WI38 (cell line): ENCODE results near the gene CCND3.

Experiments used
- H3K4me3 ChIP-seq: 2 replicates; pipeline ENCODE4 v1.5.1; 2011; ENCODE audit warnings: low read depth, mild to moderate bottlenecking, control low read depth, low read length
- TF ChIP-seq, protein P1 (sequence below): IDR thresholded peaks from 2 replicates; pipeline ENCODE4 v1.5.1; 2012; ENCODE audit warnings: low read depth, mild to moderate bottlenecking, control low read depth, low read length

Gene CCND3

DNA sequence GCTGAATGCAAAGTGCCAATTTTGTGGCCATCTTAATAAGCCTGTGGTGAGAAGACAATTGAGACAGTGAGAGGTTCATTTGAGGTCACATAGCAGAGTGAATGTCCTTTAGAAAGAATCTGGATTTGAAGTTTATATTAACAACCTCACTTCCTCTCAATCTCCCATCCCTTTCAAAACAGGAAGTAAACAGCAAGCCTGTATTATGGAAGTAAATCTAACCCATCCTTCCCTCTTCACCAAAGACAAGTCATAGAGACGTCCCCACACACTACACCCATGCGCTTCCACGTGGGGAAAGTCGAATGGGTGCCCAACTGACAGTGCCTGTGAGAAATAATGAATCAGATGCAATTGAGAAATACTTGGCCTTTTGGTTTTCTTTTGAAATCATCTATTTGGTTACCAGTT lies 28.8 kb upstream of the CCND3 start:
- TF ChIP-seq, protein P1, sequence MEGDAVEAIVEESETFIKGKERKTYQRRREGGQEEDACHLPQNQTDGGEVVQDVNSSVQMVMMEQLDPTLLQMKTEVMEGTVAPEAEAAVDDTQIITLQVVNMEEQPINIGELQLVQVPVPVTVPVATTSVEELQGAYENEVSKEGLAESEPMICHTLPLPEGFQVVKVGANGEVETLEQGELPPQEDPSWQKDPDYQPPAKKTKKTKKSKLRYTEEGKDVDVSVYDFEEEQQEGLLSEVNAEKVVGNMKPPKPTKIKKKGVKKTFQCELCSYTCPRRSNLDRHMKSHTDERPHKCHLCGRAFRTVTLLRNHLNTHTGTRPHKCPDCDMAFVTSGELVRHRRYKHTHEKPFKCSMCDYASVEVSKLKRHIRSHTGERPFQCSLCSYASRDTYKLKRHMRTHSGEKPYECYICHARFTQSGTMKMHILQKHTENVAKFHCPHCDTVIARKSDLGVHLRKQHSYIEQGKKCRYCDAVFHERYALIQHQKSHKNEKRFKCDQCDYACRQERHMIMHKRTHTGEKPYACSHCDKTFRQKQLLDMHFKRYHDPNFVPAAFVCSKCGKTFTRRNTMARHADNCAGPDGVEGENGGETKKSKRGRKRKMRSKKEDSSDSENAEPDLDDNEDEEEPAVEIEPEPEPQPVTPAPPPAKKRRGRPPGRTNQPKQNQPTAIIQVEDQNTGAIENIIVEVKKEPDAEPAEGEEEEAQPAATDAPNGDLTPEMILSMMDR = no peak
- H3K4me3 ChIP-seq = no peak overlapping the region

DNA sequence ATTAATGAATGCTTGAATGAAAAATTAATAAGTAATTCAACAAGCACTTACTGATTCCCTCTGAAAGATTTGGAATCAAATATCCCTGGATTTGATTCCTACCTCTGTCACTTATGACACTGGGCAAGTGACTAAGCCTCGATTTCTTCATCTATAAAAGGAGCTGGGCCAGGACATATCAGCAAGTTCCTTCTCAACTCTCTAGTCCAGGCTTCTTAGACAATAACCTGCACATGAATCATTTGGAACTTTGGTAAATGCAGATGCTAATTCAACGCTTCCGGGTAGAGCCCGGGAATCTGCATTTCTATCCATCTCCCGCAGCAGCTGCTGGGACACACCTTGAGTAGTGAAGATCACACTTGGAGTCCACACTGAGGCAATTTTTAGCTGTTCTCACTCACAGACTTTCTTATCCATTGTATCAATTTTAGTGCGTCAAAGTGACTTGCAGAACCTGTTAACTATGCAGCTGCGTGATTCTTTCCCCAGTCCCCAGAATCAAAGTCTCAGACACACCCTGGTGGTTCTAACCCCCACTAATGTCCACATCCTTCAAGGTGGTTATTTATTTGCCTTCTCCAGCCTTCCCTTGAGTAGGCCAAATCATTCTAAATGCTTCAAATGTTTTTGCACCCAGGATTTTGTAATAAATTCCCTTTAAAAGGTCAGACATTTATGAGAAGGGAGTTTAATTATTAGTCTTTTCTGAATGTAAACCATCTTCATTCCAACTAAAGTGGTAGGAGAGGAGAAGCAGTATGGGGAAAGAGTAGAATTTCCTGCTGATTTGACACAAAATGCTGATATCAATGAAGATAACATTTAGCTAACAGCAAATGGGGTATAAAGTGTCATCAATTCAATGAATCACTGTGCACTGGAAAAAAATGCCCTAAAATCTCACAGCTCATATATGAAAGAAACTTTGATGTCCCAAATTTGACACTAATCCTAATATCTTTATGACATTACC lies 26.0 kb upstream of the CCND3 start:
- no peak overlapping the region for H3K4me3 ChIP-seq
- TF ChIP-seq, protein P1 = no peak

DNA sequence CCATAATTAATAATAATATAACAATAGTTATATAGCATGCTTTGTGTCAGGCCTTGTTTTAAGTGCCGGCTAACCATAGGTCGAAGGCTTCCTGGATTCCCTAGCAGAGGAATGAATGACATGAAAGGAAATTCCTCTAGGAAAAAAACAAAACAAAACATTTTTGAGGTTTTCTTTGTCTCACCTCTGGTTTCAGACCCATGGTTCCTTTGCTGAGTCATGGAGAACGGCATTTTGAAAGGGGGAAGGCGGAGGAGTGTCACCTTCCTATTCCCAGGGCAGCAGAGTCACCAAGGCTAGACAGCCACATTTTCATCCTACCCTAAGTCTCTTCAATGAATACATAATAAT lies 25.3 kb upstream of the CCND3 start:
- TF ChIP-seq, protein P1 = no peak
- H3K4me3 ChIP-seq = no peak overlapping the region

DNA sequence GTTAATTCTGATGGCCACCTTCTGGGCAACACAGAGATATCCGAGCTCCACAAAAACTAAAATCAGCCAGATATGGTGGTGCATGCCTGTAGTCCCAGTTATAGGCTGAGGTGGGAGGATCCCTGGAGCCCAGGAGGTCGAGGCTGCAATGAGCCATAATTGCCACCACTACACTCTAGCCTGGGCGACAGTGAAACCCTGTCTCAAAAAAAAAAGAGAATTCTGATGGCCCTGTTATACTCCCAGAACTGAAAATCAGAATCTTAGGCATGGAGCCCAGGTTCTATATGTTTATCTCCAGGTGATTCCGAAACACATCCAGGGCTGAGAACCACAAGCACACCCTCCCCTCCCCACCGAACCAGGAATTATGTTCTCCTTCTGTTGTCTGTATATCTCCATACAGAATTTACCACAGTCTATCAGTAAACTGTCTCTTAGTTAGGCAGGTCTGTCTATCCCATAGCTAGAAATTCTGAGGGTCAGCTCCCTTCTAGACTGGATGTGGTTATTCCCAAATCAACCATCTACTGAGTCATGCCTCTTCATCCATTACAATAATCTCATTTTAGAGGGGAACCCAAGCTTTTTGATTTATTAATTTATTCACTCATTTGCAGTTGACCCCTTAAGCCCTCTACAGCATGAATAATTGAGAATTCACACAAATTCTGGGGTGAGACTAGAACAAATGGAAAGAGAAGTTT lies 24.8 kb upstream of the CCND3 start:
- H3K4me3 ChIP-seq = no peak overlapping the region
- TF ChIP-seq, protein P1 = no peak

DNA sequence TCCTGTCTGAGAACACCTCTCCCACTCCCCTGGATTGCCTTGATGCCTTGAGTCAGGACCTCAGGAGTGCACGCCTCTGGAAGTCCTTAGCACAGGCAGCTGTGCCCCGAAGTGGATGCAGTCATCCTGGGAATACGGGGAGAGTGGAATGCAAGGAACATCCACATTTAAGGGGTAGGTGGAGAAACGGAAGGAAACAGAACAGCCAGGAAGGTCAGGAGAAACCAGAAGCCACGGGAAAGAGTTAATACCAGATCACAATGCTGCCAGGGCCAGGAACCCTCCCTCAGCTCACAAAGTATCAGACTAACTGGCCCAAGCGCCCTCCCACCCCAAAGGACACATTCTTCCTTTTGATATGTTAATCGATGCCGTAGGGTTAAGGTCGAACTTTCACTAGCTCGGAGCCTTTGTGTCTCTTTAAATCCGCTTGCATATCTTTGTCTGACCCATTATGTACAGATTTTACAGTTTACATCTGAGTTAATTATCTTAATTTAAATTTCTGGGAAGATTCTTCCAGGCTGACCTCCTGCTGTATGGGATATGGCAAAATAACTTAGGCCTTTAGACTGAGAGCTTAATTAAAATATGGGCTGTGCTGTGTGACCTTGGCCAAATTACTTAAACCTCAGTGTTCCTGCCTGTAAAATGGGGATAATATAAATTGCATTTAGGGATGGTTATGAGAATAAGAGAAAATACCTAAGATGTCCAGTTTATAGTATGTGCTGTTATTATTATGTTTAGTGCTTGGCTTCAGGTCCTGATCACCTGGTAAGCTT lies 24.0 kb upstream of the CCND3 start:
- no peak overlapping the region for H3K4me3 ChIP-seq

DNA sequence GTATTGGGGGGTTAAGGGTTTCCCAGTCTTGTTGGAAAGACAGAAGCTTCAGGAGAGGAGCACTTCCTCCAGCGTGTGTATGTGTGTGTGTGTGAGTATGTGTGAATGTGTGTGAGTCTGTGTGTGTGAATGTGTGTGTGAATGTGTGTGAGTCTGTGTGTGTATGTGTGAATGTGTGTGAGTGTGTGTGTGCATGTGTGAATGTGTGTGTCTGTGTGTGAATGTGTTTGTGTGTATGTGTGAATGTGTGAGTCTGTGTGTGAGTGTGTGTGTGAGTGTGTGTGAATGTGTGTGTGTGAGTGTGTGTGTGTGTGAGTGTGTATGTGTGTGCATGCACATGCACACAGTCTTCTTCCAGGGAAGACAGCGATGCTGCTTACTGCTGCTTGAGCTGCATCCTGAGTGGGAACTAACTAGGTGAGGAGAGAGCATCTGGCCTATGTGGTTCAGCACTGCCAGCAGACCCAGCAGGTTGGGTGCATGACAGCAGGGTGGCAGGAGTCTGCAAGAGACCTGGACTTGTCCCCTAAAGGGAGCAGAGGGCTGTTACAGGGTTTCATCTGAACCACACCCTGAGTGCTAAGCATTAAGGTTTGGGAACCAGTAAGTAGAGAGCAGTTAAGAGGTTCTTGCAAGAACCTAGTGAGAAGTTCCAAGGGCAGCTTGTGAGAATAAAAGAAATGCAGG lies 22.7 kb upstream of the CCND3 start:
- TF ChIP-seq, protein P1 = no peak

More for the DNA sequence above, 24.0 kb upstream of the CCND3 start:
- TF ChIP-seq, protein P1 = no peak

More for the DNA sequence above, 22.7 kb upstream of the CCND3 start:
- no peak overlapping the region for H3K4me3 ChIP-seq
